Keratinocyte (primary cell): ENCODE results near the gene CLINT1. TPM values are rescaled to one million over a fixed set of nuclear protein-coding genes. Genes with fewer than 3 reads are reported as not detected.

Source experiments
- DNase-seq: peaks from one replicate; pipeline ENCODE4 v3.0.0-alpha.2; 2011; ENCODE audit warnings: low read depth, missing footprints, low spot score
- FAIRE-seq: peaks from 2 replicates; lab custom pipeline; 2011; peaks lifted over from hg19 to GRCh38; lab: Jason Lieb, UNC
- H2AFZ ChIP-seq: 2 replicates; pipeline ENCODE4 v1.6.0; 2012; ENCODE audit warnings: low read length, control low read depth, inconsistent platforms; ENCODE audit not compliant: control insufficient read depth
- H3K27ac ChIP-seq: 2 replicates; pipeline ENCODE4 v1.5.1; 2011; ENCODE audit warnings: low read length; ENCODE audit not compliant: control insufficient read depth, insufficient read depth
- H3K27me3 ChIP-seq: 3 replicates; pipeline ENCODE4 v1.6.0; 2011; ENCODE audit warnings: low read length; ENCODE audit not compliant: control insufficient read depth, insufficient read depth; ENCODE audit errors: extremely low read depth
- H3K36me3 ChIP-seq, 2 experiments: 2 replicates in 1 of 2; 3 replicates in 1 of 2; pipeline ENCODE4 v1.5.1; 2011; ENCODE audit warnings: low read length in 2 of 2, mild to moderate bottlenecking in 1 of 2; ENCODE audit not compliant: control insufficient read depth in 2 of 2, insufficient read depth in 2 of 2; ENCODE audit errors: extremely low read depth in 1 of 2
- H3K4me1 ChIP-seq: 3 replicates; pipeline ENCODE4 v1.5.1; 2011; ENCODE audit warnings: low read length; ENCODE audit not compliant: control insufficient read depth, insufficient read depth; ENCODE audit errors: extremely low read depth
- H3K4me2 ChIP-seq: 3 replicates; pipeline ENCODE4 v1.6.0; 2011; ENCODE audit warnings: low read depth, low read length; ENCODE audit not compliant: control insufficient read depth, insufficient read depth; ENCODE audit errors: extremely low read depth
- H3K4me3 ChIP-seq, 3 experiments: fragments of 200-600 bp in 1 of 3; sonication (generic) in 1 of 3; 2 replicates in 2 of 3; 3 replicates in 1 of 3; pipeline ENCODE4 v1.5.1; 2011 to 2016; ENCODE audit warnings: low read length in 3 of 3, mild to moderate bottlenecking in 3 of 3, control low read depth in 2 of 3, inconsistent platforms in 1 of 3, low read depth in 1 of 3, mixed read lengths in 1 of 3, mixed run types in 1 of 3, moderate library complexity in 1 of 3; ENCODE audit not compliant: control insufficient read depth in 2 of 3, insufficient read depth in 2 of 3; ENCODE audit errors: extremely low read depth in 1 of 3
- H3K79me2 ChIP-seq: 2 replicates; pipeline ENCODE4 v1.6.0; 2012; ENCODE audit warnings: low read length; ENCODE audit not compliant: control insufficient read depth, insufficient read depth
- H3K9ac ChIP-seq: 3 replicates; pipeline ENCODE4 v1.6.0; 2011; ENCODE audit warnings: low read length; ENCODE audit not compliant: control insufficient read depth, insufficient read depth; ENCODE audit errors: extremely low read depth
- H3K9me1 ChIP-seq: 3 replicates; pipeline ENCODE4 v1.6.0; 2011; ENCODE audit warnings: low read length; ENCODE audit not compliant: control insufficient read depth, insufficient read depth; ENCODE audit errors: extremely low read depth
- H3K9me3 ChIP-seq: 2 replicates; pipeline ENCODE4 v1.5.1; 2012; ENCODE audit warnings: low read depth, low read length; ENCODE audit not compliant: control insufficient read depth
- H4K20me1 ChIP-seq: 3 replicates; pipeline ENCODE4 v1.6.0; 2011; ENCODE audit warnings: low read length; ENCODE audit not compliant: control insufficient read depth, insufficient read depth; ENCODE audit errors: extremely low read depth
- CTCF ChIP-seq, 3 experiments: IDR thresholded peaks in 1 of 3; conservative IDR thresholded peaks in 1 of 3; optimal IDR thresholded peaks in 1 of 3; 2 replicates in 2 of 3; 3 replicates in 1 of 3; pipeline versions ENCODE3 to v1.5.1; 2011; ENCODE audit warnings: low read length in 3 of 3, mild to moderate bottlenecking in 3 of 3, moderate library complexity in 2 of 3, control low read depth in 1 of 3, inconsistent platforms in 1 of 3; ENCODE audit not compliant: insufficient read depth in 2 of 3; ENCODE audit errors: extremely low read depth in 1 of 3
- EZH2 ChIP-seq: IDR thresholded peaks from one replicate; pipeline ENCODE4 v1.6.1; 2012; ENCODE audit warnings: inconsistent platforms, mild to moderate bottlenecking, low read length, moderate library complexity
- dilution Hi-C: fragments of 300-500 bp; cut with MboI; formaldehyde crosslinking; loops from one replicate; pipeline ENCODE4 v1.7.0; 2020; ENCODE audit warnings: low sequenced_read_pairs; ENCODE audit not compliant: extremely low pct_ligation_motif_present
- polyA minus RNA-seq, 3 experiments: library from RNA; depleted of rRNA, polyadenylated mRNA; stranded (reverse); fragments of >200 nt; gene quantifications; 1 replicate in 1 of 3; 2 replicates in 1 of 3; 3 replicates in 1 of 3; pipeline ENCODE4 v1.2.3, GENCODE V29; 2011
- polyA plus RNA-seq, 5 experiments: library from polyadenylated mRNA; depleted of rRNA in 3 of 5; stranded (reverse) in 3 of 5; stranded (forward) in 1 of 5; unstranded in 1 of 5; fragments of >200 nt; gene quantifications; 1 replicate in 1 of 5; 2 replicates in 3 of 5; 3 replicates in 1 of 5; pipeline versions ENCODE4 v1.2.1 to v1.2.3, GENCODE V29; 2011 to 2012; ENCODE audit warnings: missing spikeins in 2 of 5, low read depth in 1 of 5, low replicate concordance in 1 of 5

The CLINT1 gene
- polyA plus RNA-seq (105 to 143 TPM (median 112 TPM) in 3 replicates), polyA minus RNA-seq (232 to 312 TPM (median 239 TPM) in 3 replicates)
- 75.7 TPM for polyA plus RNA-seq (2011; ENCODE audit: low read depth)
- 79.2 and 97.0 TPM in 2 replicates for polyA plus RNA-seq (2011; cell fraction: cytosol; rRNA removed)
- polyA plus RNA-seq (2011; cell fraction: nucleus; rRNA removed), result 179 and 211 TPM in 2 replicates
- polyA plus RNA-seq (2012; ENCODE audit: low replicate concordance), result 59.0 and 62.3 TPM in 2 replicates
- 71.9 TPM for polyA minus RNA-seq (2011; cell fraction: cytosol; rRNA and poly(A)+ RNA removed)
- polyA minus RNA-seq (2011; cell fraction: nucleus; rRNA and poly(A)+ RNA removed), result 68.0 and 102 TPM in 2 replicates

DNA sequence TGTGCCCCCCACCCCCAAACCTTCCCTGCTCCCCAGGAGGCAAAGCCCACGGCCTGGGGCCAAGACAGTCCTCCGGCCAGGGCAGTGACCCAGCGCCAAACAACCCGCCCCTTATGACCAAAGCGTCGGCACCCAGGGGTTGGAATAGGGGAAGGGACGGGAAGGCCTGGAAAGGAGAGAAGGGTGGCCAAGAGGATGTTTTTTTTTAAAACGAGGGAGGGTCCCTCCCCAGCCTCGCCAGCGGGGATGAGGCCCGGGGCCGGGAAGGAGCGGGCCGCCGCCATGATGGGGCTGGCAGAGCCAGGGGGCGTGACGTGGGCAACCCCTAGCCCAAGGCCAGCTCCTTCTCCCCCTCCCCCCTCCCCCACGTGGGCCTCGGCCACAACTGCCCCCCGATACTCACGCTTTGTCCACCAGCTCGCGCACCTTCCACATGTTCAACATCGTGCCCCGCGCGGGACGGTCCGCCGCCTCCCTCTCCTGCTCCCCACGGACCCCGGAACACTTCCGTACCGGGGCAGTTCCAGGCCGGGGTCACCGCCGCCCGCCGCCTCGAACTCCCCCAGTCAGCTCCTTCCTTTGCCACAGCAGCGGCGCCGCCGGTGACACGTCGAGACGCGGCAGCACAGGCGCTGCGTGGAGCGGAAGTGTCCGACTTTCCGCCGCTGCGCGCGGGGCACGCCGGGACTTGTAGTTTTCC is at the start of gene CLINT1:
CLINT1 (minus strand) TSS at position 619 of the 700 bp plus-strand sequence; CDS start at position 444, 175 bp downstream.
- Histone ChIP-seq H3K9ac (peak within 1 kb of the TSS; percentile 83), H3K9me3 (no peaks in the 10 kb centered on the region), H3K36me3 (no peaks in the 10 kb centered on the region), H3K27me3 (no peaks in the 10 kb centered on the region), H2AFZ (peak within 1 kb of the TSS; percentile 72), H3K27ac (peak within 1 kb of the TSS; percentile 70), H4K20me1 (peaks cover 6% of the 10 kb centered on the region), H3K4me3 (peak within 1 kb of the TSS; percentile 78 to 98 (median 79)), H3K4me2 (peak within 1 kb of the TSS; percentile 95), H3K4me1 (peaks cover 7% of the 10 kb centered on the region), H3K9me1 (no peaks in the 10 kb centered on the region), H3K79me2 (peaks cover 52% of the 10 kb centered on the region)
- TF ChIP-seq CTCF (optimal IDR thresholded peaks at IDR 0.05 in 1 of 3, IDR thresholded peaks at IDR 0.05 in 1 of 3, conservative IDR thresholded peaks at IDR 0.05 in 1 of 3; ENCODE audit: extremely low read depth in 1 of 3, insufficient read depth in 2 of 3, low read length in 3 of 3) (no peak), EZH2 (no peak)
- FAIRE-seq, result peak; percentile 52
- dilution Hi-C loops, result no loop called here
- no peak for DNase-seq

DNA sequence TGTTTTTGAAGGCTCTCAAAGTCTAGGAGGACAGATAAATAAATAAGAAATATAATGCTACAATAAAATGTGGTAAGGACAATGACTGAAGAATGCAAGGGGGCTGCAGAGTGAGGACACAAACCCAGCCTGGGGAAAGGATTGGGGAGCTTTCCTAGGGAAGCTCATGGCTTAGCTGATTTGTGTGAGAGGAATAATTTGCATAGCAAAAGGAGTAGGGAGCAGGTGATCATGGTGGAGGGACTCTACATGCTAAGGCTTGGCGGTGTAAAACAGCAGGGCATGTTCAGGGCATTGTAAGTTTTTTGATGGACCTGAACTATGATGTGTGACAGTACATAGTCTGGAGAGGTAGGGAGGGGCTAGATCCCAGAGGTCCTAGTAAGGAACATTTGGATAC is 49.5 kb upstream of the CLINT1 start:
- dilution Hi-C loops, result no loop called here
- Histone ChIP-seq H3K4me1 (peaks cover 10% of the 10 kb centered on the region), H3K27me3 (no peaks in the 10 kb centered on the region), H4K20me1 (no peaks in the 10 kb centered on the region), H3K36me3 (no peaks in the 10 kb centered on the region), H2AFZ (no peak overlapping the region), H3K4me3 (no peak overlapping the region), H3K9me3 (no peaks in the 10 kb centered on the region), H3K4me2 (no peak overlapping the region), H3K79me2 (no peaks in the 10 kb centered on the region), H3K9ac (no peak overlapping the region), H3K9me1 (no peaks in the 10 kb centered on the region), H3K27ac (no peak overlapping the region)
- no peak for FAIRE-seq
- DNase-seq, result no peak
- TF ChIP-seq CTCF (optimal IDR thresholded peaks at IDR 0.05 in 1 of 3, IDR thresholded peaks at IDR 0.05 in 1 of 3, conservative IDR thresholded peaks at IDR 0.05 in 1 of 3; ENCODE audit: extremely low read depth in 1 of 3, insufficient read depth in 2 of 3, low read length in 3 of 3) (no peak), EZH2 (no peak)
